Endothelial cell of umbilical vein (primary cell): ENCODE results near the gene PI4KA. TPM values are rescaled to one million over a fixed set of nuclear protein-coding genes. Genes with fewer than 3 reads are reported as not detected.

Experiments used
- BruUV-seq: library from RNA; stranded (reverse); fragments of 400-500 nt; replicated peaks from 2 replicates; lab custom pipeline; 2021; lab: Mats Ljungman, UMichigan
- CTCF ChIA-PET: fragments of 300-600, 350-600 bp; sonication (Branson Sonifier 250); formaldehyde crosslinking; loops from one replicate; lab custom pipeline; 2021; ENCODE audit warnings: antibody characterized with exemption, inconsistent platforms; lab: Charles Lee
- POLR2A ChIA-PET: fragments of 300-600, 350-600 bp; sonication (Branson Sonifier 250); formaldehyde crosslinking; loops from one replicate; lab custom pipeline; 2021; ENCODE audit warnings: antibody characterized with exemption, inconsistent platforms; lab: Charles Lee
- DNase-seq: peaks from one replicate; pipeline ENCODE4 v3.0.0-alpha.2; 2011; ENCODE audit warnings: low read depth, low spot score
- FAIRE-seq: peaks from 2 replicates; lab custom pipeline; 2011; peaks lifted over from hg19 to GRCh38; lab: Jason Lieb, UNC
- H2AFZ ChIP-seq: 2 replicates; pipeline ENCODE4 v1.6.0; 2012; ENCODE audit warnings: low read depth, low read length, control low read depth, inconsistent platforms
- H3K27ac ChIP-seq: 2 replicates; pipeline ENCODE4 v1.5.1; 2011; ENCODE audit warnings: low read depth, mild to moderate bottlenecking, control low read depth, low read length, moderate library complexity; ENCODE audit not compliant: insufficient read depth
- H3K27me3 ChIP-seq, 2 experiments: 2 replicates each; pipeline versions ENCODE4 v1.6.0 to v1.6.1; 2011; ENCODE audit warnings: low read length in 2 of 2, mixed read lengths in 1 of 2; ENCODE audit not compliant: control insufficient read depth in 2 of 2, insufficient read depth in 2 of 2
- H3K36me3 ChIP-seq, 2 experiments: 2 replicates in 1 of 2; 3 replicates in 1 of 2; pipeline ENCODE4 v1.5.1; 2011; ENCODE audit warnings: low read length in 2 of 2, mild to moderate bottlenecking in 1 of 2, moderate library complexity in 1 of 2; ENCODE audit not compliant: control insufficient read depth in 2 of 2, insufficient read depth in 2 of 2; ENCODE audit errors: extremely low read depth in 1 of 2
- H3K4me1 ChIP-seq: 3 replicates; pipeline ENCODE4 v1.5.1; 2011; ENCODE audit warnings: mild to moderate bottlenecking, low read length; ENCODE audit not compliant: control insufficient read depth, insufficient read depth; ENCODE audit errors: extremely low read depth
- H3K4me2 ChIP-seq: 2 replicates; pipeline ENCODE4 v1.6.1; 2011; ENCODE audit warnings: low read length, control low read depth, mixed read lengths; ENCODE audit not compliant: insufficient read depth
- H3K4me3 ChIP-seq, 3 experiments: fragments of 200-600 bp in 1 of 3; sonication (generic), shearing (Covaris generic) in 1 of 3; replicated peaks in 1 of 3; 2 replicates each; pipeline ENCODE4 v1.5.1; 2011 to 2016; ENCODE audit warnings: control low read depth in 3 of 3, low read length in 3 of 3, mild to moderate bottlenecking in 2 of 3, inconsistent platforms in 1 of 3, low read depth in 1 of 3, moderate library complexity in 1 of 3; ENCODE audit not compliant: insufficient read depth in 1 of 3
- H3K79me2 ChIP-seq: 2 replicates; pipeline ENCODE4 v1.6.0; 2012; ENCODE audit warnings: low read length, inconsistent platforms; ENCODE audit not compliant: control insufficient read depth, insufficient read depth
- H3K9ac ChIP-seq: replicated peaks from 2 replicates; pipeline ENCODE3; 2011; ENCODE audit warnings: low read length, control low read depth; ENCODE audit not compliant: insufficient read depth; ENCODE audit errors: extremely low read depth
- H3K9me1 ChIP-seq: replicated peaks from 3 replicates; pipeline ENCODE4 v1.6.0; 2011; ENCODE audit warnings: mild to moderate bottlenecking, low read length; ENCODE audit not compliant: control insufficient read depth, insufficient read depth; ENCODE audit errors: extremely low read depth
- H3K9me3 ChIP-seq: replicated peaks from 2 replicates; pipeline ENCODE4 v1.5.1; 2012; ENCODE audit warnings: low read length, inconsistent platforms; ENCODE audit not compliant: control insufficient read depth, insufficient read depth
- H4K20me1 ChIP-seq: replicated peaks from 2 replicates; pipeline ENCODE3; 2011; ENCODE audit warnings: mild to moderate bottlenecking, low read length; ENCODE audit not compliant: control insufficient read depth, insufficient read depth; ENCODE audit errors: extremely low read depth
- EZH2 ChIP-seq: IDR thresholded peaks from 2 replicates; pipeline ENCODE4 v1.6.1; 2012; ENCODE audit warnings: borderline replicate concordance, low read depth, mild to moderate bottlenecking, moderate library complexity, low read length, inconsistent platforms; ENCODE audit not compliant: severe bottlenecking
- FOS ChIP-seq: IDR thresholded peaks from 2 replicates; pipeline ENCODE4 v1.6.1; 2011; ENCODE audit warnings: mild to moderate bottlenecking, low read length, moderate library complexity, borderline replicate concordance; ENCODE audit not compliant: insufficient read depth
- GATA2 ChIP-seq: IDR thresholded peaks from 2 replicates; pipeline ENCODE4 v1.7.0; 2011; ENCODE audit warnings: low read depth, mild to moderate bottlenecking, moderate library complexity, mixed read lengths, low read length; ENCODE audit not compliant: insufficient read length, insufficient read depth
- JUN ChIP-seq: IDR thresholded peaks from 2 replicates; pipeline ENCODE4 v1.6.1; 2011; ENCODE audit warnings: borderline replicate concordance, low read depth; ENCODE audit not compliant: insufficient read length, insufficient read depth
- MYC ChIP-seq: IDR thresholded peaks from one replicate; pipeline ENCODE4 v1.6.1; 2011; ENCODE audit warnings: mild to moderate bottlenecking, low read depth, low read length
- POLR2A ChIP-seq: IDR thresholded peaks from 2 replicates; pipeline ENCODE4 v1.6.1; 2012; ENCODE audit warnings: low read depth, mild to moderate bottlenecking, control low read depth, low read length
- POLR2AphosphoS5 ChIP-seq: IDR thresholded peaks from 2 replicates; pipeline ENCODE4 v1.6.1; 2012; ENCODE audit warnings: low read depth, mild to moderate bottlenecking, control low read depth, low read length, moderate library complexity; ENCODE audit not compliant: insufficient read depth
- dilution Hi-C: fragments of 300-500 bp; cut with MboI; formaldehyde crosslinking; loops from one replicate; pipeline ENCODE4 v1.15.0; 2019; ENCODE audit warnings: low sequenced_read_pairs; ENCODE audit not compliant: extremely low pct_ligation_motif_present
- intact Hi-C: fragments of 100-400 bp; cut with micrococcal nuclease; formaldehyde crosslinking; loops from one replicate; pipeline ENCODE4 v1.10.0; 2022
- polyA plus RNA-seq, 4 experiments: library from polyadenylated mRNA; depleted of rRNA in 3 of 4; stranded (reverse) in 3 of 4; unstranded in 1 of 4; fragments of >200 nt; gene quantifications; 2 replicates each; pipeline versions ENCODE4 v1.2.1 to v1.2.3, GENCODE V29; 2011 to 2012; ENCODE audit warnings: missing spikeins in 1 of 4
- total RNA-seq: library from RNA; stranded (reverse); gene quantifications from 2 replicates; pipeline ENCODE4 v1.2.3, GENCODE V29; 2021
- TF ChIP-seq, protein P1 (sequence below), 2 donors: IDR thresholded peaks; 1 replicate in 1 of 2; 2 replicates in 1 of 2; pipeline ENCODE4 v1.5.1; 2011; ENCODE audit warnings: low read length in 2 of 2, mild to moderate bottlenecking in 2 of 2, moderate library complexity in 2 of 2, control low read depth in 1 of 2, inconsistent platforms in 1 of 2, low read depth in 1 of 2; ENCODE audit not compliant: insufficient read depth in 1 of 2; ENCODE audit errors: extremely low read depth in 1 of 2
- TF ChIP-seq, protein P2 (sequence below): IDR thresholded peaks from 2 replicates; pipeline ENCODE4 v1.6.1; 2011; ENCODE audit not compliant: insufficient read depth, insufficient read length

PI4KA gene
- total and polyA plus RNA-seq, 2 donors (not counting 3 experiments of a cell fraction or from before 2014, with no cell fraction given), result 28.9 to 56.4 TPM

DNA sequence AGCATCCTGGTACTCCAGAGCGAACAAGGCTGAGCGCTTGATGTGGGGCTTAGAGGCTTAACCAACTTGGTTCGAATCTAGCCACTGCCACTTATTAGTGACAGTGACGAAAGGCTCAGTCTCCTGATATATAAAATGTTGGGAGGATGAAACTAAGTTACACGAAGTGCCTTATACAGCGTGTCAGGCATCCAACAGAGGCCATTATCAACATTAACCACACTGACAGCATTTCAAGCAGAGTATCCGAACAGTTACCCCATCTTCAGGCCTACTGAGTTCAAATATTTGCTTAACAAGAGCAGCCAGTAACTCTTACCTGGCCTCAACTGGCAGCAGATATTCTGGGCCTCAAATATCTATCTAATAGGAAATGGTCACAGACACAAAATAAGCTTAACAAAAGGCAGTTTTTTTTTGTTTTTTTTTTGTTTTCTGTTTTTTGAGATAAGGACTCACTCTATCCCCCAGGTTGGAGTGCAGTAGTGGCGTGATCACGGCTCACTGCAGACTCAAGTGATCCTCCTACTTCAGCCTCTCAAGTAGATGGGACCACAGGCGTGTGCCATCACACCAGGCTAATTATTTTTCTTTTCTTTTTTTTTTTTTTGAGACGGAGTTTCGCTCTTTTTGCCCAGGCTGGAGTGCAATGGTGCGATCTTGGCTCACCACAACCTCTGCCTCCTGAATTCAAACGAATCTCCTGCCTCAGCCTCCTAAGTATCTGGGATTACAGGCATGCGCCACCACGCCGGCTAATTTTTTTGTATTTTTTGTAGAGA lies 81.8 kb downstream of the PI4KA start:
- Histone ChIP-seq H4K20me1 (no peaks in the 10 kb centered on the region), H2AFZ (no peak overlapping the region), H3K27me3 (no peaks in the 10 kb centered on the region), H3K9me1 (no peaks in the 10 kb centered on the region), H3K4me2 (no peak overlapping the region), H3K36me3 (no peaks in the 10 kb centered on the region), H3K9ac (no peak overlapping the region), H3K79me2 (no peaks in the 10 kb centered on the region), H3K9me3 (no peaks in the 10 kb centered on the region), H3K4me1 (peaks cover 41% of the 10 kb centered on the region), H3K4me3 (no peak overlapping the region), H3K27ac (no peak overlapping the region)
- TF ChIP-seq POLR2AphosphoS5 (no peak), GATA2 (no peak), POLR2A (no peak), EZH2 (no peak), JUN (no peak), FOS (no peak), MYC (no peak)
- TF ChIP-seq, protein P1, sequence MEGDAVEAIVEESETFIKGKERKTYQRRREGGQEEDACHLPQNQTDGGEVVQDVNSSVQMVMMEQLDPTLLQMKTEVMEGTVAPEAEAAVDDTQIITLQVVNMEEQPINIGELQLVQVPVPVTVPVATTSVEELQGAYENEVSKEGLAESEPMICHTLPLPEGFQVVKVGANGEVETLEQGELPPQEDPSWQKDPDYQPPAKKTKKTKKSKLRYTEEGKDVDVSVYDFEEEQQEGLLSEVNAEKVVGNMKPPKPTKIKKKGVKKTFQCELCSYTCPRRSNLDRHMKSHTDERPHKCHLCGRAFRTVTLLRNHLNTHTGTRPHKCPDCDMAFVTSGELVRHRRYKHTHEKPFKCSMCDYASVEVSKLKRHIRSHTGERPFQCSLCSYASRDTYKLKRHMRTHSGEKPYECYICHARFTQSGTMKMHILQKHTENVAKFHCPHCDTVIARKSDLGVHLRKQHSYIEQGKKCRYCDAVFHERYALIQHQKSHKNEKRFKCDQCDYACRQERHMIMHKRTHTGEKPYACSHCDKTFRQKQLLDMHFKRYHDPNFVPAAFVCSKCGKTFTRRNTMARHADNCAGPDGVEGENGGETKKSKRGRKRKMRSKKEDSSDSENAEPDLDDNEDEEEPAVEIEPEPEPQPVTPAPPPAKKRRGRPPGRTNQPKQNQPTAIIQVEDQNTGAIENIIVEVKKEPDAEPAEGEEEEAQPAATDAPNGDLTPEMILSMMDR (IDR thresholded peaks at IDR 0.05; ENCODE audit: extremely low read depth in 1 of 2, insufficient read depth in 1 of 2, low read depth in 1 of 2, low read length in 2 of 2), result no peak
- TF ChIP-seq, protein P2, sequence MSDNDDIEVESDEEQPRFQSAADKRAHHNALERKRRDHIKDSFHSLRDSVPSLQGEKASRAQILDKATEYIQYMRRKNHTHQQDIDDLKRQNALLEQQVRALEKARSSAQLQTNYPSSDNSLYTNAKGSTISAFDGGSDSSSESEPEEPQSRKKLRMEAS, result no peak
- peak; percentile 54 for FAIRE-seq
- DNase-seq, result no peak
- ChIA-PET CTCF (interaction anchor here (1.0 to 1.7 kb wide), 6 partner anchors 14 to 72 kb away, joined by 3 to 9 read pairs (median 4); no protein-coding TSS in a partner anchor), POLR2A (no interaction called here)
- BruUV-seq, result no TSS peak
- dilution Hi-C loops (no loop called here), intact Hi-C loops (no loop called here)
